Left ventricle myocardium inferior (tissue), 1 donor: Measurements from ENCODE around the gene UBN1. TPM values are rescaled to one million over a fixed set of nuclear protein-coding genes. Genes with fewer than 3 reads are reported as not detected.

Experiments used
- DNase-seq: peaks from one replicate; pipeline ENCODE4 v3.0.0-alpha.2; 2020
- H3K27ac ChIP-seq: fragments of 200-600 bp; replicated peaks from 2 replicates; pipeline ENCODE4 v1.8.0; 2021
- H3K27me3 ChIP-seq: fragments of 200-600 bp; 2 replicates; pipeline ENCODE4 v1.8.0; 2021; ENCODE audit warnings: low read depth
- H3K36me3 ChIP-seq: fragments of 200-600 bp; 2 replicates; pipeline ENCODE4 v1.8.0; 2021
- H3K4me1 ChIP-seq: fragments of 200-600 bp; 2 replicates; pipeline ENCODE4 v1.8.0; 2021
- H3K4me3 ChIP-seq: fragments of 200-600 bp; 2 replicates; pipeline ENCODE4 v1.8.0; 2021; ENCODE audit warnings: mild to moderate bottlenecking, moderate library complexity
- H3K9me3 ChIP-seq: fragments of 200-600 bp; replicated peaks from 2 replicates; pipeline ENCODE4 v1.8.0; 2021
- intact Hi-C: fragments of 100-400 bp; cut with micrococcal nuclease; formaldehyde crosslinking; loops from one replicate; pipeline ENCODE4 v1.11.0; 2022
- total RNA-seq: library from RNA; stranded (reverse); fragmentation: NEBNext Ultra II Directional; extraction: Animal tissue kit (Norgen Biotek cat#: 25700); gene quantifications from one replicate; pipeline ENCODE4 v1.2.1, GENCODE V29; 2021
- TF ChIP-seq, protein P1 (sequence below): fragments of 200-600 bp; IDR thresholded peaks from 2 replicates; pipeline ENCODE4 v1.8.0; 2021; ENCODE audit warnings: antibody characterized with exemption, mild to moderate bottlenecking, borderline replicate concordance
- donor health status: DM: no; HTN: yes; CAD: no; lungs with severe emphysema.

Gene UBN1
- total RNA-seq, 1 donor from 2014 or later = 41.1 TPM

GRCh38 chr16:4873091-4873490 lies 25.8 kb downstream of the UBN1 start:
- no peaks in the 10 kb centered on the region for H3K9me3 ChIP-seq
- TF ChIP-seq, protein P1, sequence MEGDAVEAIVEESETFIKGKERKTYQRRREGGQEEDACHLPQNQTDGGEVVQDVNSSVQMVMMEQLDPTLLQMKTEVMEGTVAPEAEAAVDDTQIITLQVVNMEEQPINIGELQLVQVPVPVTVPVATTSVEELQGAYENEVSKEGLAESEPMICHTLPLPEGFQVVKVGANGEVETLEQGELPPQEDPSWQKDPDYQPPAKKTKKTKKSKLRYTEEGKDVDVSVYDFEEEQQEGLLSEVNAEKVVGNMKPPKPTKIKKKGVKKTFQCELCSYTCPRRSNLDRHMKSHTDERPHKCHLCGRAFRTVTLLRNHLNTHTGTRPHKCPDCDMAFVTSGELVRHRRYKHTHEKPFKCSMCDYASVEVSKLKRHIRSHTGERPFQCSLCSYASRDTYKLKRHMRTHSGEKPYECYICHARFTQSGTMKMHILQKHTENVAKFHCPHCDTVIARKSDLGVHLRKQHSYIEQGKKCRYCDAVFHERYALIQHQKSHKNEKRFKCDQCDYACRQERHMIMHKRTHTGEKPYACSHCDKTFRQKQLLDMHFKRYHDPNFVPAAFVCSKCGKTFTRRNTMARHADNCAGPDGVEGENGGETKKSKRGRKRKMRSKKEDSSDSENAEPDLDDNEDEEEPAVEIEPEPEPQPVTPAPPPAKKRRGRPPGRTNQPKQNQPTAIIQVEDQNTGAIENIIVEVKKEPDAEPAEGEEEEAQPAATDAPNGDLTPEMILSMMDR = no peak
- H3K27me3 ChIP-seq = no peaks in the 10 kb centered on the region
- DNase-seq = no peak
- H3K27ac ChIP-seq = no peak overlapping the region
- H3K36me3 ChIP-seq = peaks cover 95% of the 10 kb centered on the region
- peaks cover 26% of the 10 kb centered on the region for H3K4me1 ChIP-seq
- intact Hi-C loops = no loop called here
- H3K4me3 ChIP-seq = no peak overlapping the region

DNA sequence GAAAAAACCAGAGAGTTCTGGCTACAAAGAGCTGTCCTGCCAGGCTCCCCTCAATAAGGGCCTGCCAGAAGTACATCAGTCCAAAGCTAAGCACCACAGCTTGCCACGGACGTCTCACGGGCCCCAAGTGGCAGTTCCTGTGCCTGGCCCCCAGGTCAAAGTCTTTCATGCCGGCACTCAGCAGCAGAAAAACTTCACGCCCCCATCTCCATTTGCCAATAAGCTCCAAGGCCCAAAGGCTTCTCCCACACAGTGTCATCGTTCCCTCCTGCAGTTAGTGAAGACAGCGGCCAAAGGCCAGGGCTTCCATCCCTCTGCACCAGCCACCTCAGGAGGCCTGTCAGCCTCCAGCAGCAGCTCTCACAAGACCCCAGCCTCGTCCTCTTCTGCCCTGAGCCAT lies 27.4 kb downstream of the UBN1 start:
- intact Hi-C loops = no loop called here

DNA sequence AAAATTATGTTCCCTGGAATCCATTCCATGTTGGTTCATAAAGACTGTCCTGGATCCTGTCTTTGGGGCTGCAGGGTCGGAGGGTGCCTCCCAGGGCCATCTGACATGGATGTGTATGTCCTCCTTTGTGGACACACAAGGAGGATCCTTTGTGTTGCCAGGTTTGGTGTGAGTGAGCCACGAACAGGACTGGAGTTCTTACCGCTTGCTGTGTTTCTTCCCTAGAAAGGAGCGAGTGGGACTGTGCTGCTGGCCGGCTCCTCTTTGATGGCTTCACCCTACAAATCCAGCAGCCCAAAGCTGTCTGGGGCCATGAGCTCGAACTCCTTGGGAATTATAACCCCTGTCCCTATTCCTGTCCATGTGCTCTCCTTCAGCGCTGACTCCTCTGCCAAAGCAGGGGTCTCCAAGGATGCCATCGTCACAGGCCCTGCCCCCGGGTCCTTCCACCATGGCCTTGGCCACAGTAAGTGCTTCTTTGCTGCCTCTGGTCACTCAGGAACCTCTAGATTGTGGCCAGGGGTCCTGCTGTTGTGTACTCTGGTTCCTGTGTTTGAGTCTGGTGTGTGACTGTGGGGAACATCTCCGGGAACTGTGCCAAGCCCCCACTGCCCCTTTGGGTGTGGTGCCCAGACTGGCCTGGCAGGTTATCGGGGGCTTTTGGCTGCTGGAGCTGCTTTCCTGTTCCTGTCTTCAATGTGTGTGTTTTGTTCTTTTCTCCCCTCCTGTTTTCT lies 29.5 kb downstream of the UBN1 start:
- H3K9me3 ChIP-seq = no peaks in the 10 kb centered on the region
- TF ChIP-seq, protein P1 = no peak
- no peak overlapping the region for H3K4me3 ChIP-seq
- H3K36me3 ChIP-seq = peaks cover 100% of the 10 kb centered on the region
- H3K27me3 ChIP-seq = no peaks in the 10 kb centered on the region
- H3K27ac ChIP-seq = no peak overlapping the region
- intact Hi-C loops = no loop called here
- DNase-seq = no peak
- peaks cover 8% of the 10 kb centered on the region for H3K4me1 ChIP-seq

More for the DNA sequence above, 27.4 kb downstream of the UBN1 start:
- TF ChIP-seq, protein P1 = no peak
- DNase-seq = no peak
- Histone ChIP-seq H3K27ac (no peak overlapping the region), H3K4me3 (no peak overlapping the region), H3K36me3 (peaks cover 100% of the 10 kb centered on the region), H3K4me1 (peaks cover 10% of the 10 kb centered on the region), H3K9me3 (no peaks in the 10 kb centered on the region), H3K27me3 (no peaks in the 10 kb centered on the region)

DNA sequence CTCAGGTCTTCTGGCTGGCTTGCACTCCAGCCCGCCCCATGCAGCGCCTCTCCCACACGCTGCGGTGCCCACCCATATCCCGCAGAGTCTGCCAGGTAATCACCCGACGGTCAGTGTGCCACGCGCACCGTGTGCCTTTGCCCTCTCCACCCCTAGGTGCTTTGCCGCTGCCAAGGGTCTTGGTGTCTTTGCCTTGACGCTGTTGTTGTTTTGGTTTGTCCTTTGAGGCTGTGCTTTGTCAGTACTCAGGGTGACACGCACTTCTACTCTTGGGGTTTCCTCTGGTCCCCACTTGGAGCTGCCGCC lies 30.1 kb downstream of the UBN1 start:
- no peak for DNase-seq
- intact Hi-C loops = no loop called here
- Histone ChIP-seq H3K27ac (no peak overlapping the region), H3K9me3 (no peaks in the 10 kb centered on the region), H3K36me3 (peaks cover 99% of the 10 kb centered on the region), H3K4me1 (peaks cover 13% of the 10 kb centered on the region), H3K4me3 (no peak overlapping the region), H3K27me3 (no peaks in the 10 kb centered on the region)
- TF ChIP-seq, protein P1 = no peak

GRCh38 chr16:4879049-4879448 lies 31.8 kb downstream of the UBN1 start:
- no peak overlapping the region for H3K27ac ChIP-seq
- H3K4me1 ChIP-seq = peaks cover 21% of the 10 kb centered on the region
- no peaks in the 10 kb centered on the region for H3K9me3 ChIP-seq
- intact Hi-C loops = no loop called here
- no peak for DNase-seq
- H3K27me3 ChIP-seq = no peaks in the 10 kb centered on the region
- peaks cover 94% of the 10 kb centered on the region for H3K36me3 ChIP-seq
- H3K4me3 ChIP-seq = no peak overlapping the region
- TF ChIP-seq, protein P1 = no peak
